ENCODE results near the gene SOWAHD. TPM values are rescaled to one million over a fixed set of nuclear protein-coding genes. Genes with fewer than 3 reads are reported as not detected.
"Not testable (repeated sequence)": the region's sequence is repeated elsewhere in the genome, so short reads cannot be mapped to it uniquely, and the experiment has no call there.

SOWAHD gene
- total RNA-seq, 1 experiment from 2014 or later, result 1.4 TPM

DNA sequence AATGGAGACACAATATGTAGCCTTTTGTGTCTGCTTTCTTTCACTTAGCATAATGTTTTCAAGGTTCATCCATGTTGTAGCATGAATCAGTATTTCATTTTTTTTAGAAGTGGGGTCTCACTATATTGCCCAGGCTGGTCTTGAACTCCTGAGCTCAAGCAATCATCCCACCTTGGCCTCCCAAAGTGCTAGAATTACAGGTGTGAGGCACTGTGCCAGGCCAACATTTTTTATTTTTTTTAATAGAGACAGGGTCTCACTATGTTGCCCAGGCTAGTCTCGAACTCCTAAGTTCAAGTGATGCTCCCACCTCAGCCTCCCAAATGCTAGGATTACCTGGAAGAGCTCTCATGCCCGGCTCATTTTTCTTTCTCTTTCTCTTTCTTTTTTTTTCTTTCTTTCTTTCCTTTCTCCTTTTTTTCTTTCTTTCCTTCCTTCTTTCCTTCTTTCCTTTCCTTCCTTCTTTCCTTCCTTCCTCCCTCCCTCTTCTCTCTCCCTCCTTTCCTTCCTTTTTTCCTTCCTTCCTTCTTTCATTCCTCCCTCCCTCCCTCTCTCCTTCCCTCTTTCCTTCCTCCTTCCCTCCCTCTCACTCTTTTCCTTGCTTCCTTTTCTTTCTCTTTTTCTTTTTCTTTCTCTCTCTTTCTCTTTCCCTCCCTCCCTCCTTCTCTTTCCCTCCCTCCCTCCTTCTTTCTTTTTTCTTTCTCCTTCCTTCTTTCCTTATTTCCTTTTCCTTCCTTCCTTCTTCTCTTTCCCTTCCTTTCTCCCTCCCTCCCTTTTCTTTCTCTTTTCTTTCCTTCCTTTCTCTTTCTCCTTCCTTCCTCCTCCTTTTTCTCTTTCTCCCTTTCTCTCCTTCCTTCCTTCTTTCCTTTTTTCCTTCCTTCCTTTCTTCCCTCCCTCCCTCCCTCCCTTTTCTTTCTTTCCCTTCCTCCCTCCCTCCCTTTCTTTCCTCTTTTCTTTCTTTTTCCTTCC lies 43.1 kb downstream of the SOWAHD start:
- BruUV-seq (replicated peaks), result no TSS peak

DNA sequence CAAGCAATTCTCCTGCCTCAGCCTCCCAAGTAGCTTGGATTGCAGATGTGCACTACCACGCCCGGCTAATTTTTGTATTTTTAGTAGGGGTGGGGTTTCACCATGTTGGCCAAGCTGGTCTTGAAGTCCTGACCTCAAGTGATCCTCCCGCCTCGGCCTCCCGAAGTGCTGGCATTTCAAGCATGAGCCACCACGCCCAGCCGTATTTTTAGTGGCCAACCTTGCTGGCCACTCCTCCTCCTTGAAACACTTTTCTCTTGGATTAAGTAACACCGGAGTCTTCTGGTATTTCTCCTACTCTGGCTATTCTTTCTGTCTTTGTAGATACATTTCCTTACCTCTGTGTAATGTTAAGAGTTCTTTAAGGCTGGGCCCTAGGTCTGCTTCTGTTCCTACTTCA lies 44.2 kb downstream of the SOWAHD start:
- Histone ChIP-seq H3F3A (ENCODE audit: insufficient read depth, low read depth) (no peaks in the 10 kb centered on the region), H2AFZ (no peak overlapping the region), H3K27me3 (ENCODE audit: insufficient read depth, low read depth) (no peaks in the 10 kb centered on the region), H3K4me1 (replicated peaks; ENCODE audit: insufficient read depth) (no peaks in the 10 kb centered on the region), H3K9me3 (ENCODE audit: insufficient read depth, low read depth) (no peaks in the 10 kb centered on the region; the same call in 1 of the 2 replicates), H3K79me2 (ENCODE audit: low read depth) (no peaks in the 10 kb centered on the region), H3K4me2 (no peak overlapping the region), H4K20me1 (ENCODE audit: insufficient read depth) (no peaks in the 10 kb centered on the region), H3K4me3 (no peak overlapping the region), H3K9me2 (ENCODE audit: insufficient read depth) (no peaks in the 10 kb centered on the region), H3K36me3 (ENCODE audit: low read depth) (no peaks in the 10 kb centered on the region), H3K27ac (no peak overlapping the region)
- intact Hi-C loops (cut with micrococcal nuclease; ENCODE audit: unreplicated experiment), result no loop called here
- no peak for DNase-seq
- TF ChIP-seq, protein P1, sequence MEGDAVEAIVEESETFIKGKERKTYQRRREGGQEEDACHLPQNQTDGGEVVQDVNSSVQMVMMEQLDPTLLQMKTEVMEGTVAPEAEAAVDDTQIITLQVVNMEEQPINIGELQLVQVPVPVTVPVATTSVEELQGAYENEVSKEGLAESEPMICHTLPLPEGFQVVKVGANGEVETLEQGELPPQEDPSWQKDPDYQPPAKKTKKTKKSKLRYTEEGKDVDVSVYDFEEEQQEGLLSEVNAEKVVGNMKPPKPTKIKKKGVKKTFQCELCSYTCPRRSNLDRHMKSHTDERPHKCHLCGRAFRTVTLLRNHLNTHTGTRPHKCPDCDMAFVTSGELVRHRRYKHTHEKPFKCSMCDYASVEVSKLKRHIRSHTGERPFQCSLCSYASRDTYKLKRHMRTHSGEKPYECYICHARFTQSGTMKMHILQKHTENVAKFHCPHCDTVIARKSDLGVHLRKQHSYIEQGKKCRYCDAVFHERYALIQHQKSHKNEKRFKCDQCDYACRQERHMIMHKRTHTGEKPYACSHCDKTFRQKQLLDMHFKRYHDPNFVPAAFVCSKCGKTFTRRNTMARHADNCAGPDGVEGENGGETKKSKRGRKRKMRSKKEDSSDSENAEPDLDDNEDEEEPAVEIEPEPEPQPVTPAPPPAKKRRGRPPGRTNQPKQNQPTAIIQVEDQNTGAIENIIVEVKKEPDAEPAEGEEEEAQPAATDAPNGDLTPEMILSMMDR (conservative IDR thresholded peaks at IDR 0.05), result no peak
- TF ChIP-seq EZH2 (IDR thresholded peaks at IDR 0.05; ENCODE audit: low read depth), result no peak
- BruUV-seq (replicated peaks), result no TSS peak
- CTCF ChIA-PET, result no interaction called here
- POLR2A ChIA-PET (ENCODE audit: unreplicated experiment), result no interaction called here

More for the DNA sequence above, 43.1 kb downstream of the SOWAHD start:
- Histone ChIP-seq H3K36me3 (ENCODE audit: low read depth) (no peaks in the 10 kb centered on the region), H3K27me3 (ENCODE audit: insufficient read depth, low read depth) (no peaks in the 10 kb centered on the region), H3K9me2 (ENCODE audit: insufficient read depth) (no peaks in the 10 kb centered on the region), H3K9me3 (ENCODE audit: insufficient read depth, low read depth) (no peaks in the 10 kb centered on the region; the same call in 1 of the 2 replicates), H3K4me3 (no peak overlapping the region), H3K27ac (no peak overlapping the region), H2AFZ (no peak overlapping the region), H3K4me2 (no peak overlapping the region), H3K79me2 (ENCODE audit: low read depth) (no peaks in the 10 kb centered on the region), H4K20me1 (ENCODE audit: insufficient read depth) (no peaks in the 10 kb centered on the region), H3K4me1 (replicated peaks; ENCODE audit: insufficient read depth) (no peaks in the 10 kb centered on the region), H3F3A (ENCODE audit: insufficient read depth, low read depth) (no peaks in the 10 kb centered on the region)
- TF ChIP-seq, protein P1 (conservative IDR thresholded peaks at IDR 0.05), result no peak
- POLR2A ChIA-PET (ENCODE audit: unreplicated experiment), result interaction anchor here (0.7 kb wide), 1 partner anchor 50 kb away, joined by 3 read pairs; no protein-coding TSS in a partner anchor
- DNase-seq, result no peak
- intact Hi-C loops (cut with micrococcal nuclease; ENCODE audit: unreplicated experiment), result no loop called here
- CTCF ChIA-PET, result no interaction called here

DNA sequence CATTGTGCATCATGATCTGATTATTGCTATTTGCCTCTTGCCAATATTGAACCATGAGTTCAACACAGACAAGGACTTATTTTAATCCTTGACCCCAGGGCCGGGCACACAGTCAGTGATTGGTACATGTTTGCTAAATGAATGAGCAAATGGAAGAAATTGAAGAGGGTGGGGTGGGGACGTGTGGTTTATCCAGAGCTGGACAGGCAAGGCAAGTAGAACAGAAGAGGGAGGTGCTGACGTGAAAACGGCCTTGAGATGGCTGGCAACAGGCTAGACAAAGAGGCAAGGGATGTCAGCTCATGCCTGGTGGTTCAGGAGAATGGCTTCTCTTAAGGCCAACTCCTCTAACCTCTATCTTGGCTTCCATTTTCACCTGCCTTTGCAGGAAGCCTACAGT lies 50.1 kb downstream of the SOWAHD start:
- H3K27ac ChIP-seq; H3K4me1 ChIP-seq (replicated peaks; ENCODE audit: insufficient read depth); H2AFZ ChIP-seq; H4K20me1 ChIP-seq (ENCODE audit: insufficient read depth); H3K4me3 ChIP-seq; H3K79me2 ChIP-seq (ENCODE audit: low read depth); H3K4me2 ChIP-seq; BruUV-seq (replicated peaks); H3K9me3 ChIP-seq (ENCODE audit: insufficient read depth, low read depth); DNase-seq; POLR2A ChIA-PET (ENCODE audit: unreplicated experiment); intact Hi-C loops (cut with micrococcal nuclease; ENCODE audit: unreplicated experiment); CTCF ChIA-PET; H3K9me2 ChIP-seq (ENCODE audit: insufficient read depth); H3K36me3 ChIP-seq (ENCODE audit: low read depth); H3K27me3 ChIP-seq (ENCODE audit: insufficient read depth, low read depth); H3F3A ChIP-seq (ENCODE audit: insufficient read depth, low read depth): not testable (repeated sequence)

All from PC-9 (cell line).